K562 (cell line): Measurements from ENCODE around the gene OOSP3. TPM values are rescaled to one million over a fixed set of nuclear protein-coding genes. Genes with fewer than 3 reads are reported as not detected.

ENCODE experiments used
- ATAC-seq: fragments of 200-7000 bp; cut with Tn5 transposase; 3 replicates; pipeline ENCODE4 v1.9.1; 2020; ENCODE audit warnings: moderate library complexity
- BruUV-seq: library from RNA; stranded (reverse); fragments of 400-500 nt; replicated peaks from 2 replicates; lab custom pipeline; 2021; lab: Mats Ljungman, UMichigan
- CTCF ChIA-PET: fragments of 300-600 bp; formaldehyde crosslinking; extraction: SDS; loops from one replicate; lab custom pipeline; 2021; ENCODE audit warnings: low intra/inter-chr PET ratio; lab: Yijun Ruan, JAX
- POLR2A ChIA-PET: fragments of 300-600, 350-650 bp; sonication (Branson Sonifier 250); formaldehyde crosslinking; extraction: SDS; loops from one replicate; lab custom pipeline; 2021; ENCODE audit warnings: antibody characterized with exemption, inconsistent platforms; lab: Yijun Ruan, JAX
- DNase-seq, 4 experiments: peaks; one replicate each; pipeline versions ENCODE4 v3.0.0 to v3.0.0-alpha.2; 2011 to 2018; ENCODE audit warnings: low spot score in 3 of 4, mixed read lengths in 3 of 4; ENCODE audit errors: extremely low read depth in 1 of 4
- FAIRE-seq: peaks from 2 replicates; lab custom pipeline; 2011; peaks lifted over from hg19 to GRCh38; lab: Jason Lieb, UNC
- H2AFZ ChIP-seq: 2 replicates; pipeline ENCODE4 v1.6.0; 2011; ENCODE audit warnings: low read depth, low read length, control low read depth, inconsistent platforms
- H3K27ac ChIP-seq: fragments of 200-600 bp; 3 replicates; pipeline ENCODE4 v1.8.0; 2011; ENCODE audit warnings: low read depth, mild to moderate bottlenecking, control low read depth, inconsistent platforms, low read length, moderate library complexity, mixed read lengths; ENCODE audit errors: extremely low read depth
- H3K27me3 ChIP-seq, 2 experiments: fragments of 300-600 bp in 1 of 2; 2 replicates in 1 of 2; 3 replicates in 1 of 2; pipeline versions ENCODE4 v1.6.0 to v1.8.0; 2011; ENCODE audit warnings: inconsistent platforms in 2 of 2, low read length in 2 of 2, mild to moderate bottlenecking in 1 of 2, mixed read lengths in 1 of 2, moderate library complexity in 1 of 2; ENCODE audit not compliant: control insufficient read depth in 2 of 2, insufficient read depth in 2 of 2
- H3K36me3 ChIP-seq: fragments of 300-600 bp; 3 replicates; pipeline ENCODE4 v1.8.0; 2011; ENCODE audit warnings: mild to moderate bottlenecking, low read length, inconsistent platforms; ENCODE audit not compliant: control insufficient read depth, insufficient read depth
- H3K4me1 ChIP-seq, 2 experiments: fragments of 200-600 bp in 1 of 2; replicated peaks in 1 of 2; 2 replicates in 1 of 2; 3 replicates in 1 of 2; pipeline versions ENCODE4 v1.5.1 to v1.8.0; 2011; ENCODE audit warnings: inconsistent platforms in 2 of 2, low read length in 2 of 2, mild to moderate bottlenecking in 1 of 2, mixed read lengths in 1 of 2, moderate library complexity in 1 of 2; ENCODE audit not compliant: control insufficient read depth in 2 of 2, insufficient read depth in 2 of 2
- H3K4me2 ChIP-seq: 2 replicates; pipeline ENCODE4 v1.6.1; 2011; ENCODE audit warnings: low read length, control low read depth, inconsistent platforms, mixed read lengths; ENCODE audit not compliant: insufficient read depth
- H3K4me3 ChIP-seq: fragments of 200-600 bp; sonication (generic), shearing (Covaris generic); 2 replicates; pipeline ENCODE4 v1.5.1; 2016; ENCODE audit warnings: control low read depth, inconsistent platforms
- H3K79me2 ChIP-seq: fragments of 200-600 bp; 3 replicates; pipeline ENCODE4 v1.8.0; 2011; ENCODE audit warnings: low read length, inconsistent platforms; ENCODE audit not compliant: control insufficient read depth, insufficient read depth
- H3K9ac ChIP-seq, 2 experiments: 2 replicates each; pipeline versions ENCODE4 v1.6.0 to v1.6.1; 2011; ENCODE audit warnings: low read depth in 2 of 2, low read length in 2 of 2, control low read depth in 1 of 2, inconsistent platforms in 1 of 2, mild to moderate bottlenecking in 1 of 2, mixed read lengths in 1 of 2; ENCODE audit not compliant: insufficient read depth in 1 of 2
- H3K9me1 ChIP-seq: one replicate; pipeline ENCODE4 v1.6.0; 2011; ENCODE audit warnings: inconsistent platforms, mild to moderate bottlenecking, low read length, moderate library complexity; ENCODE audit not compliant: control insufficient read depth, insufficient read depth
- H3K9me3 ChIP-seq: replicated peaks from 2 replicates; pipeline ENCODE4 v1.5.1; 2011; ENCODE audit warnings: low read depth, low read length, inconsistent platforms; ENCODE audit not compliant: control insufficient read depth, insufficient read depth
- H4K20me1 ChIP-seq: replicated peaks from 2 replicates; pipeline ENCODE4 v1.6.1; 2011; ENCODE audit warnings: low read length, inconsistent platforms, mixed read lengths; ENCODE audit not compliant: control insufficient read depth, insufficient read depth
- ATF1 ChIP-seq, 2 experiments: fragments of 450-650 bp in 1 of 2; IDR thresholded peaks; 2 replicates each; pipeline ENCODE4 v1.6.1; 2016; ENCODE audit warnings: missing compliant biosample characterization in 1 of 2, missing genetic modification characterization in 1 of 2
- BRF2 ChIP-seq: IDR thresholded peaks from 3 replicates; pipeline ENCODE4 v1.6.1; 2011; ENCODE audit warnings: borderline replicate concordance, mild to moderate bottlenecking; ENCODE audit not compliant: insufficient read length, insufficient read depth
- CXXC5 ChIP-seq: fragments of 250-450 bp; sonication (Bioruptor Pico); IDR thresholded peaks from 2 replicates; pipeline ENCODE4 v1.8.0; 2022; ENCODE audit warnings: inconsistent platforms, mild to moderate bottlenecking, moderate library complexity
- ETS2 ChIP-seq: IDR thresholded peaks from 2 replicates; pipeline ENCODE4 v1.6.1; 2016; ENCODE audit warnings: borderline replicate concordance, missing genetic modification characterization, mild to moderate bottlenecking, moderate library complexity, missing compliant biosample characterization; ENCODE audit not compliant: poor library complexity, severe bottlenecking
- GABPA ChIP-seq: fragments of 200-800 bp; sonication (Bioruptor generic); conservative IDR thresholded peaks from 2 replicates; pipeline ENCODE4 v1.6.1; 2016; ENCODE audit warnings: low read depth, missing genetic modification characterization, missing compliant biosample characterization
- HMGN3 ChIP-seq: IDR thresholded peaks from 2 replicates; pipeline ENCODE4 v1.6.1; 2011; ENCODE audit warnings: borderline replicate concordance, low read depth, mild to moderate bottlenecking, mixed read lengths, low read length; ENCODE audit not compliant: insufficient read length; ENCODE audit errors: extremely low read depth
- HNRNPUL1 ChIP-seq: fragments of 200-400 bp; formaldehyde crosslinking; IDR thresholded peaks from 2 replicates; pipeline ENCODE4 v1.6.1; 2017; ENCODE audit warnings: low read length
- KDM2B ChIP-seq: fragments of 250-450 bp; sonication (Bioruptor Pico); IDR thresholded peaks from 2 replicates; pipeline ENCODE4 v1.8.0; 2021; ENCODE audit warnings: mild to moderate bottlenecking, moderate library complexity
- LARP7 ChIP-seq: fragments of 450-650 bp; IDR thresholded peaks from 2 replicates; pipeline ENCODE4 v1.6.1; 2016
- MAFF ChIP-seq: IDR thresholded peaks from 2 replicates; pipeline ENCODE4 v1.6.1; 2012; ENCODE audit warnings: low read length, improper control_type of control experiment
- PBX2 ChIP-seq, 2 experiments: IDR thresholded peaks in 1 of 2; conservative IDR thresholded peaks in 1 of 2; 2 replicates each; pipeline ENCODE4 v1.6.1; 2016; ENCODE audit warnings: low read depth in 2 of 2, mild to moderate bottlenecking in 1 of 2, missing compliant biosample characterization in 1 of 2, missing genetic modification characterization in 1 of 2, moderate library complexity in 1 of 2
- POLR3A ChIP-seq: IDR thresholded peaks from 2 replicates; pipeline ENCODE4 v1.6.1; 2011; ENCODE audit warnings: borderline replicate concordance, mild to moderate bottlenecking, moderate library complexity; ENCODE audit not compliant: insufficient read length, insufficient read depth; ENCODE audit errors: extremely low read depth
- RBBP5 ChIP-seq: fragments of 200-600 bp; sonication (generic); IDR thresholded peaks from 2 replicates; pipeline ENCODE4 v1.6.1; 2012; ENCODE audit warnings: borderline replicate concordance, mild to moderate bottlenecking, low read length, control low read depth, inconsistent platforms; ENCODE audit not compliant: insufficient read depth, poor library complexity, severe bottlenecking
- SMAD2 ChIP-seq: fragments of 150-350 bp; IDR thresholded peaks from 2 replicates; pipeline ENCODE4 v1.6.1; 2014; ENCODE audit warnings: low read depth, mild to moderate bottlenecking, low read length
- TEAD4 ChIP-seq, 2 experiments: sonication (generic) in 1 of 2; formaldehyde crosslinking in 1 of 2; IDR thresholded peaks; 2 replicates each; pipeline versions ENCODE4 v1.6.1 to v1.8.0; 2012 to 2022; ENCODE audit warnings: borderline replicate concordance in 1 of 2, inconsistent platforms in 1 of 2, low read length in 1 of 2, mild to moderate bottlenecking in 1 of 2, missing genetic modification reagents in 1 of 2
- THRAP3 ChIP-seq: fragments of 450-650 bp; IDR thresholded peaks from 2 replicates; pipeline ENCODE4 v1.6.1; 2016; ENCODE audit warnings: mild to moderate bottlenecking, inconsistent platforms, borderline replicate concordance
- TRIM24 ChIP-seq, 2 experiments: fragments of 450-650 bp; IDR thresholded peaks; 2 replicates each; pipeline ENCODE4 v1.6.1; 2016
- ZNF583 ChIP-seq: fragments of 250-450 bp; sonication (Bioruptor Pico); IDR thresholded peaks from 2 replicates; pipeline ENCODE4 v1.4.0; 2020
- WGBS: fragments of 100-300 bp; shearing (Covaris generic); methylation state at CpG from one replicate; pipeline ENCODE4 v1.1.6; 2016; ENCODE audit warnings: low coverage, mixed read lengths; ENCODE audit not compliant: insufficient coverage; ENCODE audit errors: missing lambda C conversion rate; 5-methylcytosine and 5-hydroxymethylcytosine counted together
- in situ Hi-C: fragments of 300-500 bp; cut with MboI; formaldehyde crosslinking; loops from 4 replicates; pipeline ENCODE4 v1.15.0; 2018; ENCODE audit warnings: inconsistent platforms, mixed read lengths
- intact Hi-C: fragments of 100-400 bp; cut with micrococcal nuclease; formaldehyde crosslinking; loops from 2 replicates; pipeline ENCODE4 v1.14.2; 2022
- polyA plus RNA-seq, 8 experiments: library from polyadenylated mRNA; depleted of rRNA in 4 of 8; stranded (reverse) in 5 of 8; unstranded in 3 of 8; fragments of >200 nt; fragmentation: Nextera tagmentation in 2 of 8; fragmentation: Illumina TruSeq in 1 of 8; extraction: Ambion mirVana in 2 of 8; extraction: Trizol in 1 of 8; gene quantifications; 2 replicates each; pipeline versions ENCODE4 v1.2.1 to v1.2.3, GENCODE V29; 2011 to 2014; ENCODE audit warnings: inconsistent platforms in 1 of 8, missing spikeins in 1 of 8
- total RNA-seq, 7 experiments: library from RNA; depleted of rRNA in 6 of 7; stranded (reverse); fragments of >200 nt in 6 of 7; fragmentation: Illumina TruSeq in 2 of 7; extraction: Trizol in 2 of 7; gene quantifications; 2 replicates each; pipeline versions ENCODE4 v1.2.1 to v1.2.3, GENCODE V29; 2011 to 2021; ENCODE audit warnings: low replicate concordance in 1 of 7

OOSP3 gene
- total and polyA plus RNA-seq, 9 of the 15 experiments (the other 6 are each of a cell fraction or from before 2014, with no cell fraction given) = 0.09 to 0.32 (median 0.15) TPM; not detected in 6

DNA sequence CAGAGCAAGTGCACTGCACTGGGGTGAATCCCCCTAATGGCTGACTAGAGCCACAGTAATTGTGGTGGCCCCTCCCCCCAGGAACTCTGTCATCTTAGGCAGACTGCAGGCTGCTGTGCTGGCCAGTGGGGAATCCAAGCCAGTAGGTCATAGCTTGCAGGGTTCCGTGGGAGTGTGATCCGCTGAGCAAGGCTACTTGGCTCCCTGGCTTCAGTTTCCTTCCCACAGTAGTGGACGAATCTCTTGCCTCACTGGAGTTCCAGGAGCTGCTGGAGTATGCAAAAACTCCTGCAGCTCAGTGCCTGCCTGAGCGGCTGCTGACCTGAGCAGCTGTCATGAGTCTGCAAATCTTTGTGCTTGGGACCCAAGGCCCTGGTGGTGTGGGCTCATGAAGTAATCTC lies 13.2 kb downstream of the OOSP3 start:
- WGBS = 6% methylated on average over 4 of the region's 4 CpGs
- BruUV-seq = no TSS peak
- TF ChIP-seq HNRNPUL1 (no peak), POLR3A (no peak), TRIM24 (IDR thresholded peaks at IDR 0.05) (peak in 1 of 2 experiments; percentile 19; a peak in 2 of 4 replicates), ATF1 (CRISPR knock-in tag; IDR thresholded peaks at IDR 0.05) (no peak), ATF1 (tag; IDR thresholded peaks at IDR 0.05) (peak; percentile 45), SMAD2 (no peak), KDM2B (CRISPR knock-in tag) (no peak), ETS2 (no peak), LARP7 (no peak), MAFF (peak; percentile 49; the same call in 1 of the 2 replicates), BRF2 (no peak), RBBP5 (no peak), GABPA (tag) (0 out of 2 replicates have a peak, but pooled peaks have one; percentile 22), HMGN3 (no peak), TEAD4 (IDR thresholded peaks at IDR 0.05; ENCODE audit: low read length) (0 out of 2 replicates have a peak, but pooled peaks have one; percentile 8), TEAD4 (CRISPR knock-in tag; IDR thresholded peaks at IDR 0.05; ENCODE audit: borderline replicate concordance) (no peak), ZNF583 (CRISPR knock-in tag) (peak; percentile 25; the same call in 1 of the 2 replicates), PBX2 (CRISPR knock-in tag; IDR thresholded peaks at IDR 0.05; ENCODE audit: low read depth) (no peak), PBX2 (tag; conservative IDR thresholded peaks at IDR 0.05; ENCODE audit: low read depth) (0 out of 2 replicates have a peak, but pooled peaks have one; percentile 47), THRAP3 (no peak), CXXC5 (CRISPR knock-in tag) (0 out of 2 replicates have a peak, but pooled peaks have one; percentile 11)

More for the DNA sequence above, 13.2 kb downstream of the OOSP3 start:
- DNase-seq = peak; percentile 22 to 76 (median 46)
- peaks cover 9 to 12% of the 10 kb centered on the region in 2 experiments; a peak in 4 of 5 replicates for H3K4me1 ChIP-seq
- peak overlapping the region in 1 of 2 experiments; percentile 84; a peak in 2 of 4 replicates for H3K9ac ChIP-seq
- no peak overlapping the region for H3K4me3 ChIP-seq
- H3K79me2 ChIP-seq = no peaks in the 10 kb centered on the region
- peak; percentile 92 for FAIRE-seq
- peak overlapping the region; percentile 53 for H3K27ac ChIP-seq
- ChIA-PET CTCF (no interaction called here), POLR2A (interaction anchor here (1.3 kb wide), 1 partner anchor 46 kb away, joined by 5 read pairs; no protein-coding TSS in a partner anchor)
- H3K9me3 ChIP-seq = no peaks in the 10 kb centered on the region; the same call in 1 of the 2 replicates
- intact Hi-C loops = no loop called here
- H3K4me2 ChIP-seq = peak overlapping the region; percentile 73
- no peaks in the 10 kb centered on the region for H3K27me3 ChIP-seq
- no peaks in the 10 kb centered on the region for H4K20me1 ChIP-seq
- no peaks in the 10 kb centered on the region for H3K9me1 ChIP-seq
- ATAC-seq = peak; percentile 99
- H2AFZ ChIP-seq = peak overlapping the region; percentile 95
- in situ Hi-C loops = no loop called here
- no peaks in the 10 kb centered on the region for H3K36me3 ChIP-seq
